Keratinocyte (primary cell): Measurements from ENCODE around the gene STAMBPL1.

Experiments used
- EZH2 ChIP-seq: IDR thresholded peaks from one replicate; pipeline ENCODE4 v1.6.1; 2012; ENCODE audit warnings: inconsistent platforms, mild to moderate bottlenecking, low read length, moderate library complexity
- TF ChIP-seq, protein P1 (sequence below), 3 experiments: IDR thresholded peaks in 1 of 3; conservative IDR thresholded peaks in 1 of 3; optimal IDR thresholded peaks in 1 of 3; 2 replicates in 2 of 3; 3 replicates in 1 of 3; pipeline versions ENCODE3 to v1.5.1; 2011; ENCODE audit warnings: low read length in 3 of 3, mild to moderate bottlenecking in 3 of 3, moderate library complexity in 2 of 3, control low read depth in 1 of 3, inconsistent platforms in 1 of 3; ENCODE audit not compliant: insufficient read depth in 2 of 3; ENCODE audit errors: extremely low read depth in 1 of 3

DNA sequence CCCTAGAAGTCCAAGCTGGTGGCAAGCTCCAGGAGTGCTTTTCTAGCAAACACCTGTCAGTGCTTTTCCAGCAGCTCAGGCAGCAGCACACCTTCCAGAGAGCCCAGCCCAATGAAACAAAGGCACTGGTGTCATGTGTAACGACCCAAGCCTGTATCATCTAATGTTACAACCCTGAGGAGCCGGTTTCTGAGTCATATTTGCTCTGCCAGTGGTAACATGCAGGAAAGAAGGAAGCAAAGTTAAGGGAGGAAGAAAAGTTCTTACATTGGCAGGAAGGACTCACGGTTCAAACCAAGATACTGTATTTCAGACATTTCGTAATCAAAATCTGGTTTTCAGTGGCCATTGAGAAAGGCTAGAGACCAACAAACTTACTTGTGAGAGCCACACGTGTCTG lies 28.3 kb upstream of the STAMBPL1 start, which contains the start of gene ANKRD22:
- TF ChIP-seq, protein P1, sequence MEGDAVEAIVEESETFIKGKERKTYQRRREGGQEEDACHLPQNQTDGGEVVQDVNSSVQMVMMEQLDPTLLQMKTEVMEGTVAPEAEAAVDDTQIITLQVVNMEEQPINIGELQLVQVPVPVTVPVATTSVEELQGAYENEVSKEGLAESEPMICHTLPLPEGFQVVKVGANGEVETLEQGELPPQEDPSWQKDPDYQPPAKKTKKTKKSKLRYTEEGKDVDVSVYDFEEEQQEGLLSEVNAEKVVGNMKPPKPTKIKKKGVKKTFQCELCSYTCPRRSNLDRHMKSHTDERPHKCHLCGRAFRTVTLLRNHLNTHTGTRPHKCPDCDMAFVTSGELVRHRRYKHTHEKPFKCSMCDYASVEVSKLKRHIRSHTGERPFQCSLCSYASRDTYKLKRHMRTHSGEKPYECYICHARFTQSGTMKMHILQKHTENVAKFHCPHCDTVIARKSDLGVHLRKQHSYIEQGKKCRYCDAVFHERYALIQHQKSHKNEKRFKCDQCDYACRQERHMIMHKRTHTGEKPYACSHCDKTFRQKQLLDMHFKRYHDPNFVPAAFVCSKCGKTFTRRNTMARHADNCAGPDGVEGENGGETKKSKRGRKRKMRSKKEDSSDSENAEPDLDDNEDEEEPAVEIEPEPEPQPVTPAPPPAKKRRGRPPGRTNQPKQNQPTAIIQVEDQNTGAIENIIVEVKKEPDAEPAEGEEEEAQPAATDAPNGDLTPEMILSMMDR (optimal IDR thresholded peaks at IDR 0.05 in 1 of 3, IDR thresholded peaks at IDR 0.05 in 1 of 3, conservative IDR thresholded peaks at IDR 0.05 in 1 of 3; ENCODE audit: extremely low read depth in 1 of 3, insufficient read depth in 2 of 3, low read length in 3 of 3): no peak
- no peak for TF ChIP-seq EZH2
